Globus pallidus (tissue), 1 donor: ENCODE results near the gene PGK1.
A peak's percentile ranks its signal among the peaks of the same experiment; 100 is the strongest.
"Not testable (repeated sequence)": the region's sequence is repeated elsewhere in the genome, so short reads cannot be mapped to it uniquely, and the experiment has no call there.

Experiments used
- DNase-seq: peaks from one replicate; pipeline ENCODE4 v3.0.0-alpha.2; 2015; ENCODE audit warnings: low spot score

Gene PGK1

GRCh38 chrX:78116365-78116764, 12.3 kb downstream of the PGK1 start:
- DNase-seq, result no peak

GRCh38 chrX:78116766-78117165, 12.7 kb downstream of the PGK1 start:
- no peak for DNase-seq

- no peak for DNase-seq
These were observed 14.6 kb downstream of the PGK1 start for GRCh38 chrX:78118628-78119027.

- no peak for DNase-seq
These were observed 15.6 kb downstream of the PGK1 start for GRCh38 chrX:78119521-78120227.

- no peak for DNase-seq
These were observed 19.1 kb downstream of the PGK1 start for GRCh38 chrX:78123190-78123589.

- DNase-seq, result no peak
These were observed 20.3 kb downstream of the PGK1 start for GRCh38 chrX:78124307-78124706.

- no peak for DNase-seq
These were observed 21.1 kb downstream of the PGK1 start for GRCh38 chrX:78125148-78125547.

GRCh38 chrX:78125781-78126180, 21.7 kb downstream of the PGK1 start:
- DNase-seq, result not testable (repeated sequence)

GRCh38 chrX:78129714-78130113, 25.7 kb downstream of the PGK1 start:
- DNase-seq, result no peak

- DNase-seq, result no peak
These were observed 26.3 kb downstream of the PGK1 start for GRCh38 chrX:78130396-78130795.

GRCh38 chrX:78131117-78131516, 27.1 kb downstream of the PGK1 start:
- no peak for DNase-seq

GRCh38 chrX:78133238-78133960, 29.4 kb downstream of the PGK1 start:
- DNase-seq, result no peak

- peak; percentile 82 for DNase-seq
These were observed 35.4 kb downstream of the PGK1 start, which contains the start of gene TAF9B for GRCh38 chrX:78139160-78140123. TAF9B (minus strand) TSS chrX:78139650; CDS start chrX:78139611, 39 bp downstream.

GRCh38 chrX:78140206-78140605, 36.2 kb downstream of the PGK1 start:
- DNase-seq, result no peak

GRCh38 chrX:78147002-78147540, 43.0 kb downstream of the PGK1 start:
- not testable (repeated sequence) for DNase-seq

- DNase-seq, result not testable (repeated sequence)
These were observed 53.3 kb downstream of the PGK1 start for GRCh38 chrX:78157373-78157772.

GRCh38 chrX:78157846-78158245, 53.8 kb downstream of the PGK1 start:
- DNase-seq, result not testable (repeated sequence)

GRCh38 chrX:78160711-78161110, 56.7 kb downstream of the PGK1 start:
- not testable (repeated sequence) for DNase-seq

- DNase-seq, result not testable (repeated sequence)
These were observed 59.1 kb downstream of the PGK1 start for GRCh38 chrX:78163175-78163574.

- no peak for DNase-seq
These were observed 61.4 kb downstream of the PGK1 start for GRCh38 chrX:78165425-78165824.

GRCh38 chrX:78168065-78168464, 64.0 kb downstream of the PGK1 start:
- DNase-seq, result no peak
